Testis (tissue), 3 donors: Measurements from ENCODE around the gene GALNT4. TPM values are rescaled to one million over a fixed set of nuclear protein-coding genes. Genes with fewer than 3 reads are reported as not detected.

Experiments
- DNase-seq: peaks from one replicate; pipeline ENCODE4 v3.0.0-alpha.2; 2019
- H3K27ac ChIP-seq, 2 donors: fragments of 200-600 bp; sonication (generic); one replicate each; pipeline ENCODE4 v1.5.1; 2019
- H3K27me3 ChIP-seq: fragments of 200-600 bp; sonication (generic); one replicate; pipeline ENCODE4 v1.5.1; 2019
- H3K36me3 ChIP-seq: fragments of 200-600 bp; sonication (generic); one replicate; pipeline ENCODE4 v1.5.1; 2017; ENCODE audit warnings: low read depth; ENCODE audit errors: missing control alignments
- H3K4me1 ChIP-seq: fragments of 200-600 bp; sonication (generic); one replicate; pipeline ENCODE4 v1.5.1; 2019
- H3K4me3 ChIP-seq, 2 donors: fragments of 200-600 bp; sonication (generic); one replicate each; pipeline ENCODE4 v1.5.1; 2017 to 2019
- H3K9me3 ChIP-seq: fragments of 200-600 bp; sonication (generic); one replicate; pipeline ENCODE4 v1.5.1; 2017
- POLR2A ChIP-seq: fragments of 450-650 bp; IDR thresholded peaks from one replicate; pipeline ENCODE4 v1.6.1; 2017; ENCODE audit warnings: antibody characterized with exemption, mild to moderate bottlenecking, moderate library complexity
- WGBS, 2 donors: methylation state at CpG; one replicate each; pipeline ENCODE4 v1.1.5; 2018; 5-methylcytosine and 5-hydroxymethylcytosine counted together
- intact Hi-C: fragments of 100-400 bp; cut with DNase I; formaldehyde crosslinking; loops from one replicate; pipeline ENCODE4 v1.15.1; 2023; ENCODE audit warnings: low total_unique reads
- polyA plus RNA-seq: library from polyadenylated mRNA; stranded (reverse); fragments of 350-450 nt; fragmentation: Illumina TruSeq; extraction: RNeasy Lipid Tissue Mini Kit (QIAGEN cat#74804); gene quantifications from one replicate; pipeline ENCODE4 v1.2.3, GENCODE V29; 2014; ENCODE audit warnings: low read depth, low replicate concordance; ENCODE audit not compliant: insufficient read depth
- total RNA-seq, 2 donors: library from RNA; depleted of rRNA; stranded (reverse); fragments of >200 nt; gene quantifications; one replicate each; pipeline ENCODE4 v1.2.3, GENCODE V29; 2016
- TF ChIP-seq, protein P1 (sequence below), 3 experiments: fragments of 450-650 bp in 2 of 3; fragments of 200-600 bp in 1 of 3; sonication (generic) in 1 of 3; IDR thresholded peaks; one replicate each; pipeline ENCODE4 v1.5.1; 2016 to 2019; ENCODE audit warnings: antibody characterized with exemption in 3 of 3, mild to moderate bottlenecking in 2 of 3, moderate library complexity in 1 of 3

The GALNT4 gene
- total and polyA plus RNA-seq, 3 donors from 2014 or later = 1.8 to 4.3 (median 3.4) TPM

DNA sequence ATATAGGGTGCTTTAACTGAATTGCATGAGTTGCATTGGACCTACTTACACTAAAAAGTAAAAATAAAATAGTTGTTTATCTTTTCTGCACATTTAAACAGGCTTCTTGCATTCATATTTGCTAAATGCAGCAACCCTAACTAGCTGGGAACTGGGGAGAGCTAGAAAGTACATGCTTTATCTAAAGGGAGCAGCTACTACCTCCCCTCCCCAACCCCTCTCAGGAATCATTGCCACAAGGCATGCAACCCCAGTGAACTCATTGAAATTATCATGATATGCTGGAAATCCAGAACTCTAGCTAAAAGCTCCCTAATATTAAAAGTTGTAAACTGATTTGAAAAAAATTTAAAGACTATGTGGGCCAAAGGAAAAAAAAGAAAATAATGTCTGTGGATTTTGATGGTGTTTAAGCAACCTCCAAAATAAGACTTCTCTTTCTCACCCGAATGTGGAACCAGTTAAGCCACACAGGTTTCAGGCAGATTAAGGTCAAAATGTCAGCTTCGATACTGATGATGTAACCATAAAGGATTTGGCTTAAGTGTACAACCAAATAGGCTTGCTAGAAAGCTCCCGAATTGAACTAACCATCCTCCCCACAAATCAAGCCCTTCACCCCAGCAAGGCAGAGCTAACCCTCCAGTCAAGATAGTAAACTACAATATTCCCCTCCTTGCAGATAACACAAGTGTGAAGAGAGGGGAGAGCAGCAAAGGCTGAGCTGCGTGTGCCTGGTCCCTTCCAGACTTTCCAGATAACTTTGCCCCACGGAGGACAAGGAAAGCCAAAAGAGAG, 15.0 kb upstream of the GALNT4 start:
- no peaks in the 10 kb centered on the region for H3K9me3 ChIP-seq
- WGBS, 2 donors = 85 to 89% methylated on average over 5 of the region's 5 CpGs
- intact Hi-C loops = no loop called here

DNA sequence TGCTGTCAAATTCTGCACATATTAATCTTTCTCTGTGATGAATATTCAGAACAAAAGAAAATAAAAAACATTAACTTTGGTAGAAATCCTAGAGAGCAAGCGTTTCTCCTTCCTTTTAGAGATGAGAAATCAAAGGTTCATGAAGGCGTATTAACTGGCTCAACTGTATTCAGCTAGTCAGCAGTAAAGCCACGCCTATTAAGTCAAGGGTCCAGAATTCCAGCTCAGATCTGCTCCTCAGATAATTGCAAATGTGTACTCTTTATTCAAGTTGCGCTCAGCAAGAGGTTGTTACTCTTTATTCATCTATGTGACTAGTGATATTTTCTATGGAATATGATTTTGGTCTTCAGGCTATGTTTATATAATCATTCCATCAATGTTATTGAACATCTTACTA, 14.3 kb upstream of the GALNT4 start:
- Histone ChIP-seq H3K4me3 (no peak overlapping the region), H3K4me1 (peaks cover 9% of the 10 kb centered on the region), H3K27ac (no peak overlapping the region), H3K27me3 (no peaks in the 10 kb centered on the region), H3K36me3 (no peaks in the 10 kb centered on the region), H3K9me3 (no peaks in the 10 kb centered on the region)
- intact Hi-C loops = no loop called here
- DNase-seq = no peak
- TF ChIP-seq, protein P1, sequence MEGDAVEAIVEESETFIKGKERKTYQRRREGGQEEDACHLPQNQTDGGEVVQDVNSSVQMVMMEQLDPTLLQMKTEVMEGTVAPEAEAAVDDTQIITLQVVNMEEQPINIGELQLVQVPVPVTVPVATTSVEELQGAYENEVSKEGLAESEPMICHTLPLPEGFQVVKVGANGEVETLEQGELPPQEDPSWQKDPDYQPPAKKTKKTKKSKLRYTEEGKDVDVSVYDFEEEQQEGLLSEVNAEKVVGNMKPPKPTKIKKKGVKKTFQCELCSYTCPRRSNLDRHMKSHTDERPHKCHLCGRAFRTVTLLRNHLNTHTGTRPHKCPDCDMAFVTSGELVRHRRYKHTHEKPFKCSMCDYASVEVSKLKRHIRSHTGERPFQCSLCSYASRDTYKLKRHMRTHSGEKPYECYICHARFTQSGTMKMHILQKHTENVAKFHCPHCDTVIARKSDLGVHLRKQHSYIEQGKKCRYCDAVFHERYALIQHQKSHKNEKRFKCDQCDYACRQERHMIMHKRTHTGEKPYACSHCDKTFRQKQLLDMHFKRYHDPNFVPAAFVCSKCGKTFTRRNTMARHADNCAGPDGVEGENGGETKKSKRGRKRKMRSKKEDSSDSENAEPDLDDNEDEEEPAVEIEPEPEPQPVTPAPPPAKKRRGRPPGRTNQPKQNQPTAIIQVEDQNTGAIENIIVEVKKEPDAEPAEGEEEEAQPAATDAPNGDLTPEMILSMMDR (IDR thresholded peaks at IDR 0.05) = no peak
- TF ChIP-seq POLR2A = no peak
- WGBS, 2 donors = 94 to 95% methylated on average over 4 of the region's 4 CpGs

More for the DNA sequence above, 15.0 kb upstream of the GALNT4 start:
- H3K4me1 ChIP-seq = peaks cover 11% of the 10 kb centered on the region
- H3K27me3 ChIP-seq = no peaks in the 10 kb centered on the region
- H3K27ac ChIP-seq = no peak overlapping the region
- DNase-seq = no peak
- no peak overlapping the region for H3K4me3 ChIP-seq
- no peak for TF ChIP-seq POLR2A
- TF ChIP-seq, protein P1 (IDR thresholded peaks at IDR 0.05) = no peak
- no peaks in the 10 kb centered on the region for H3K36me3 ChIP-seq

DNA sequence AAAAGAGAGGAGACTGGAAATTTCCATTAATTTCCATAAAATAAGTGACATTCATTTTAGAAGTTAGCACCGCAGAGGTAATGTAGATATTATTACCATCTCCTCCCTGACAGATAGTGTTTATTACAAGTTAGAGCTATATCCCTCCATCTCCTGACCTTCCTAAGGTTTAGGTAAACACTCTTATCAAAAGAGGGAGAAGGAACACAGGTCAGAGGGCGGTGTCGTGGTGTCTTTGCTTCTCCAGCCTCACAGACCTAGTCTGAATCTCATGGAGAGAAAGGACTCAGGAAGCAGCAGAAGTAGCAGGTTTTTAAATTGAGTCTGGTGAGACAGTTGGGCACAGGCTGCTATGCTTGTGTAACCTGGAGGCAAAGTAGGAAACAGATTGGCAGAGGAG, 12.8 kb upstream of the GALNT4 start:
- TF ChIP-seq, protein P1 (IDR thresholded peaks at IDR 0.05) = no peak
- TF ChIP-seq POLR2A = no peak
- 91 to 92% methylated on average over 3 of the region's 3 CpGs for WGBS, 2 donors
- H3K4me1 ChIP-seq = no peaks in the 10 kb centered on the region
- H3K4me3 ChIP-seq = no peak overlapping the region
- intact Hi-C loops = no loop called here
- DNase-seq = no peak
- no peak overlapping the region for H3K27ac ChIP-seq
- H3K9me3 ChIP-seq = no peaks in the 10 kb centered on the region
- H3K36me3 ChIP-seq = no peaks in the 10 kb centered on the region
- H3K27me3 ChIP-seq = no peaks in the 10 kb centered on the region

DNA sequence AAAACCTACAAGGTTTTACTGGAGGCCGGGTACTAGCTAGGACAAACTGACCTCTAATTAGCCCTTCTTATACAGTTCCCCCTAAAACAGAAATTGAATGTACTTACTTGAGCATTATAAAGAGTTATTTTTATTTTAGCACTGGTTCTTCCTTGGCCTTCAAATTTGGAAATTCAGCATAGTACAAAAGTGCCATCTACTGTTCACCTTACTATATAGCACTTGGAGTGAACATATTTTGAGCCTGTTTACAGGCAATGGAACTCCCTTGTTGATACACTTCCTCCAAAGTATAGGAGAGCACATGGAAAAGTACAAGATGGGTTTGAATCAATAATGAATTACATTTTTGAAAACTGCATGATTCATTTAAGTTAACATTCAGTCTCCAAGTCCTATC, 5.1 kb upstream of the GALNT4 start:
- Histone ChIP-seq H3K4me3 (no peak overlapping the region), H3K4me1 (peaks cover 8% of the 10 kb centered on the region), H3K9me3 (no peaks in the 10 kb centered on the region), H3K27me3 (no peaks in the 10 kb centered on the region), H3K36me3 (no peaks in the 10 kb centered on the region), H3K27ac (no peak overlapping the region)
- no peak for DNase-seq
- 24 to 40% methylated on average over 1 of the region's 1 CpG for WGBS, 2 donors
- intact Hi-C loops = loop anchor here (10.0 kb wide), 1 partner anchor 55 kb away; no protein-coding TSS in a partner anchor
- no peak for TF ChIP-seq POLR2A
- TF ChIP-seq, protein P1 (IDR thresholded peaks at IDR 0.05) = peak; percentile 37 to 59 (median 41)

DNA sequence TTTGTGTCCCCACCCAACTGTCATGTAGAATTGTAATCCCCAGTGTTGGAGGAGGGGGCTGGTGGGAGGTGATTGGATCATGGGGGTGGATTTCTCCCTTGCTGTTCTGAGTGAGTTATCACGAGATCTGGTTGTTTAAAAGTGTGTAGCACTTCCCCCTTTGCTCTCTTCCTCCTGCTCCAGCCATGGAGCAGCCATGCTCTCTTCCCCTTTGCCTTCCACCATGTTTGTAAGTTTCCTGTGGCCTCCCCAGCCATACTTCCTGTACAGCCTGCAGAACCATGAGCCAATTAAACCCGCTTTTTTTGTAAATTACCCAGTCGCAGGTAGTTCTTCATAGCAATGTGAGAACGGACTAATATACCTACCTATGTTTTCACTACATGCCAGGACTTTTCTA, 3.8 kb upstream of the GALNT4 start:
- no peaks in the 10 kb centered on the region for H3K27me3 ChIP-seq
- intact Hi-C loops = loop anchor here (10.0 kb wide), 1 partner anchor 54 kb away; no protein-coding TSS in a partner anchor
- DNase-seq = no peak
- no peaks in the 10 kb centered on the region for H3K36me3 ChIP-seq
- H3K4me3 ChIP-seq = no peak overlapping the region
- no peak overlapping the region for H3K27ac ChIP-seq
- WGBS, 2 donors = 60 to 75% methylated on average over 4 of the region's 4 CpGs
- peaks cover 14% of the 10 kb centered on the region for H3K4me1 ChIP-seq
- H3K9me3 ChIP-seq = no peaks in the 10 kb centered on the region
- TF ChIP-seq POLR2A = no peak
- TF ChIP-seq, protein P1 (IDR thresholded peaks at IDR 0.05) = no peak
